Prostate gland (tissue), 2 donors: ENCODE measurements around the gene VAC14. TPM values are rescaled to one million over a fixed set of nuclear protein-coding genes. Genes with fewer than 3 reads are reported as not detected.

Experiments
- DNase-seq: peaks from one replicate; pipeline ENCODE4 v3.0.0-alpha.2; 2019; ENCODE audit warnings: low spot score
- H3K27ac ChIP-seq, 2 donors: fragments of 200-600 bp; sonication (generic); 2 replicates each; pipeline ENCODE4 v1.5.1; 2017 to 2019
- H3K27me3 ChIP-seq: fragments of 200-600 bp; sonication (generic); replicated peaks from 2 replicates; pipeline ENCODE4 v1.5.1; 2019; ENCODE audit not compliant: insufficient read depth
- H3K36me3 ChIP-seq, 2 donors: fragments of 200-600 bp; sonication (generic); 1 replicate in 1 of 2; 2 replicates in 1 of 2; pipeline versions ENCODE4 v1.5.1 to v1.8.1; 2017 to 2019
- H3K4me1 ChIP-seq: fragments of 200-600 bp; sonication (generic); replicated peaks from 2 replicates; pipeline ENCODE4 v1.5.1; 2019
- H3K4me3 ChIP-seq, 2 donors: fragments of 200-600 bp; sonication (generic); 2 replicates each; pipeline ENCODE4 v1.5.1; 2017 to 2019
- H3K9me3 ChIP-seq: fragments of 200-600 bp; sonication (generic); 2 replicates; pipeline ENCODE4 v1.5.1; 2017
- POLR2A ChIP-seq: fragments of 450-650 bp; IDR thresholded peaks from one replicate; pipeline ENCODE4 v1.6.1; 2016; ENCODE audit warnings: antibody characterized with exemption, mild to moderate bottlenecking
- POLR2AphosphoS5 ChIP-seq: sonication (generic); formaldehyde crosslinking; IDR thresholded peaks from one replicate; pipeline ENCODE4 v1.6.1; 2017; ENCODE audit warnings: antibody characterized with exemption
- WGBS: methylation state at CpG from one replicate; pipeline ENCODE4 v1.1.5; 2018; 5-methylcytosine and 5-hydroxymethylcytosine counted together
- intact Hi-C: fragments of 100-400 bp; cut with DNase I; formaldehyde crosslinking; loops from one replicate; pipeline ENCODE4 v1.14.2; 2022
- total RNA-seq, 2 donors: library from RNA; depleted of rRNA; stranded (reverse); fragments of >200 nt; gene quantifications; one replicate each; pipeline ENCODE4 v1.1.0, GENCODE V29; 2016
- TF ChIP-seq, protein P1 (sequence below), 4 experiments: fragments of 200-600 bp in 2 of 4; fragments of 450-650 bp in 2 of 4; sonication (generic) in 2 of 4; IDR thresholded peaks; 1 replicate in 3 of 4; 2 replicates in 1 of 4; pipeline ENCODE4 v1.5.1; 2016 to 2019; ENCODE audit warnings: antibody characterized with exemption in 4 of 4, mild to moderate bottlenecking in 2 of 4, moderate library complexity in 2 of 4

The VAC14 gene
- total RNA-seq, 2 donors from 2014 or later = 30.3 to 66.8 TPM

DNA sequence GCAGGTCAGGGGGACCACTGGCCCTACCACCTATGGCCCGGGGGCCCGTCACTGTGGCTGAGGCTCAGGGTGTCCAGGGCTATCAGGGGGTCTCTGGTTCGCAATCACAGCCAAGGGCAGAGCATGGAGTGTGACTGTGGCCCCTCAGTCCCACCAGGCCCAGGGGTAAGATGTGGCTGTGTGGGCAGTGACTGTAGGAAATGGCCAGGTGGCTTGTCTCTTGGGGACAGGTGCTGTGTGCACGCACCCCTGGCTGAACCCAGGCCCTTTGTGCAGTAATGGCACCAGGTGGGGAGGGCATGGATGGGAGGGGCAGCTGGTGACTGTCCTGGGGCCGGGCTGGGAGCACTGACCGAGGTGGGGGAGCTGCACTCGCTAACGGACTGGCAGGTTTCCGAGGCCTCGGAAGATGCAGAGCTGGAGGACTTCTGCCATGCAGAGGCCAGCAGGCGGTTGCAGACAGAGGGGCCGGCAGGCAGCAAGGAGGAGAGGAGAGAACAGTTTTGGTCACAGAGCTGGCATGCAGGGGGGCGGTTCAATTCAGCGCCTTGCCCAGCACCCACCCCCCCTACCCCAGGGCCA is 135.8 kb downstream of the VAC14 start:
- H3K4me1 ChIP-seq = no peaks in the 10 kb centered on the region
- no peak for DNase-seq
- H3K4me3 ChIP-seq = no peak overlapping the region
- H3K9me3 ChIP-seq = no peaks in the 10 kb centered on the region
- no peak overlapping the region for H3K27ac ChIP-seq
- H3K36me3 ChIP-seq = peaks cover 25 to 27% of the 10 kb centered on the region in 2 donors
- no peaks in the 10 kb centered on the region for H3K27me3 ChIP-seq
- TF ChIP-seq, protein P1, sequence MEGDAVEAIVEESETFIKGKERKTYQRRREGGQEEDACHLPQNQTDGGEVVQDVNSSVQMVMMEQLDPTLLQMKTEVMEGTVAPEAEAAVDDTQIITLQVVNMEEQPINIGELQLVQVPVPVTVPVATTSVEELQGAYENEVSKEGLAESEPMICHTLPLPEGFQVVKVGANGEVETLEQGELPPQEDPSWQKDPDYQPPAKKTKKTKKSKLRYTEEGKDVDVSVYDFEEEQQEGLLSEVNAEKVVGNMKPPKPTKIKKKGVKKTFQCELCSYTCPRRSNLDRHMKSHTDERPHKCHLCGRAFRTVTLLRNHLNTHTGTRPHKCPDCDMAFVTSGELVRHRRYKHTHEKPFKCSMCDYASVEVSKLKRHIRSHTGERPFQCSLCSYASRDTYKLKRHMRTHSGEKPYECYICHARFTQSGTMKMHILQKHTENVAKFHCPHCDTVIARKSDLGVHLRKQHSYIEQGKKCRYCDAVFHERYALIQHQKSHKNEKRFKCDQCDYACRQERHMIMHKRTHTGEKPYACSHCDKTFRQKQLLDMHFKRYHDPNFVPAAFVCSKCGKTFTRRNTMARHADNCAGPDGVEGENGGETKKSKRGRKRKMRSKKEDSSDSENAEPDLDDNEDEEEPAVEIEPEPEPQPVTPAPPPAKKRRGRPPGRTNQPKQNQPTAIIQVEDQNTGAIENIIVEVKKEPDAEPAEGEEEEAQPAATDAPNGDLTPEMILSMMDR (IDR thresholded peaks at IDR 0.05) = no peak
- no peak for TF ChIP-seq POLR2A
- TF ChIP-seq POLR2AphosphoS5 = no peak
- intact Hi-C loops = no loop called here
- WGBS = 81% methylated on average over 12 of the region's 14 CpGs

DNA sequence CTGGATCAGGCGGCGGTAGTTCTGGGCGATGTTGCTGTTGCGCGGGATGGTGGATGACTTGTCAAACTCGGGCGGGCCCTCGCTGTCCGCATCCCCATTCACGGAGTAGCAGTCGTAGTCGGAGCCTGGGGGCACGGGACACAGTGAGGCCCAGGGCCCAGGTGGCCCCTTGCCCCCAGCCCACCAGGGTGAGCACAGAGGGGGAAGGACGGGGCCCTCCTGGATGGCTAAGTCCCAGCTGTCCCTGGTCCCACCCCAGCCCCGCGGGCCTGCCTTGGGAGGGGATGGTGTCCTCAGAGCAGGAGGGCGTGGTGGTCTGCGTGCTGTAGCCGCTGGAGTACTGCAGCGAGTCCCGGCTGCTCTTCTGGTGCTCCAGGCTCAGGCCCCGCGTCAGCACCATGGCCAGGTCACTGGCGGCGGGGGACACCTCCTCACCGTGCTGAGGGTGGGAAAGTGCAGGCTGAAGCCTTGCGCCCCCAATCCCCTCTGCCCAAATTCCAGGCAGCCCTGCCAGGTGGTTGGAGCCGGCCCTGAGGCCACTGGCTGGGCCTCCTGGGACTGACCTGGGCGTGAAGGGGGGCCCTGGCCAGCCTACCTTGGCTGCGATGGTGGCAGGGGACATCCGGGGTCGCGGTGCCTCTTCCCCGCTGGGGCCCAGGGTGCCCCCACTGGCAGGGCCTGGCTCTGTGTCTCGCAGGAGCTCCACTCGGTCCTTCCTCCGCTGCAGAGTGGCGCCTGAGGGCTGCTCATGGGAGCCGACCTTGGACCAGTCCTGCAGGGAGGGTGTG is 136.4 kb downstream of the VAC14 start:
- no peak overlapping the region for H3K27ac ChIP-seq
- no peak for DNase-seq
- no peaks in the 10 kb centered on the region for H3K9me3 ChIP-seq
- intact Hi-C loops = no loop called here
- WGBS = 87% methylated on average over 18 of the region's 39 CpGs
- H3K36me3 ChIP-seq = peaks cover 25 to 27% of the 10 kb centered on the region in 2 donors
- H3K27me3 ChIP-seq = no peaks in the 10 kb centered on the region
- H3K4me1 ChIP-seq = no peaks in the 10 kb centered on the region
- no peak overlapping the region for H3K4me3 ChIP-seq
- TF ChIP-seq POLR2A = no peak
- no peak for TF ChIP-seq POLR2AphosphoS5
- TF ChIP-seq, protein P1 (IDR thresholded peaks at IDR 0.05) = no peak

DNA sequence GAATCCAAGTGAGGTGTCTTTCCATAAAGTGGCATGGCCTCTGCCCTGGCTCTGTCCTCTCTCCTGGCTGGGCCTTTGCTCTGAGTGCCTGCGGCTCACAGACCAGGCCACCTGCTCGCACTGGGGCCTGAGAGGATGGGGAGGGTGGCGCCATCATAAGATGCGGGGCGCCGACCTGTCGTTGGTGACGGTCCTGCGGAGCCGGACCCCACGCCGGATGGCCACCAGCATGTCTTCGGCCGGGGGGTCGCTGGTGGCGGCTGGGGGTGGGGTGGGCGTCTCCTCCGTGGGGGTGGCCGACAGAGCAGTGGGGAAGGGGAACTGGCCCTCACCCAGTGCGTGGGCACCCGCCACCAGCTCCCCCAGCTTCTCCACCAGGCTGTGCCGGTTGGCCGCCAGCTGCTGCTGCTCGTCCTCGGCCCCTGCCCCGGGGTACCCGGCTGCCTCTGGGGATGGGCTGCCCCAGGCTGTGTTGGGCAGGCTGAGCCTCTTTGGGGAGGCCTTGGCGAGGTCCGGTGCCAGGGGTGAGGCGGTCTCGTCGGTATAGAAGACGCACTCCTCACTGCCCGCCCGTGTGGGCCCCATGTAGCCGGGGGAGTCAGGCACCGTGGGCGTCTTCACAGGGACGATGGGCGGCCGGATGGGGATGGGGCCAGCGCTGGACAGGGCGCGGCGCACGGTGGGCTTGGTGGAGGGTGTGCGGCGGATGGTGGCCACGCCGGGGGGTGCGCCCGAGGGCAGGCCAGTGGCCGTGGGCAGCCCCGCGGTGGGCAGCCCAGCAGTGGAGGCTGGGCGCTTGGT is 137.2 kb downstream of the VAC14 start:
- 92% methylated on average over 53 of the region's 56 CpGs for WGBS
- no peaks in the 10 kb centered on the region for H3K9me3 ChIP-seq
- DNase-seq = no peak
- intact Hi-C loops = no loop called here
- peaks cover 25 to 27% of the 10 kb centered on the region in 2 donors for H3K36me3 ChIP-seq
- no peak overlapping the region for H3K4me3 ChIP-seq
- no peak overlapping the region for H3K27ac ChIP-seq
- H3K27me3 ChIP-seq = no peaks in the 10 kb centered on the region
- TF ChIP-seq, protein P1 (IDR thresholded peaks at IDR 0.05) = no peak
- TF ChIP-seq POLR2A (no peak), POLR2AphosphoS5 (no peak)
- no peaks in the 10 kb centered on the region for H3K4me1 ChIP-seq

DNA sequence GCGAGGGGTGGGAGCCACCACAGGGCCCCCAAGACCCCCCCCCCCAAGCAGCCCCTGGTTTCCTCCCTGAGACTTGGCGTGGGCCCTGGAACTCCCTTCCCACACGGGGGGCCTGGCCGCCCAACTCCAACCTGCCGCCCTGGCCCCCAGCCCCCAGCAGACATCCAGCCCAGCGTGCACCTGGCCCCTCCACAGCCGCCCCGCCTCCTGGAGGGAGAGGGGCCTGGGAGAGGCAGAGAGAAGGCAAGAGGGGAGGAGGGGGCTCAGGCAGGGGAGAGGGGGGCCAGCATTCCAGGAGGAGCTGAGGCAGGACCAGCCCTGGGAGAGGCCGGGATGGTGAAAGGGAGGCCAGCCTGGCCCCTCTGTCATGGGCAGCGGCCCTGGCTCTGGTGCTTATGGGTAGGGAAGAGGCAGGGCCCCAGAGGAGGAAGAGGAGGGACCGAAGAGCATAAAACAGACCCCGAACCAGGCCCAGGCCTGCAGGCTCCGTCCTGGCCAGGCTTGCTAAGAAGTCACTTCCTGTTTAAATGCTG is 137.9 kb downstream of the VAC14 start:
- intact Hi-C loops = no loop called here
- WGBS = 73% methylated on average over 12 of the region's 13 CpGs
- H3K4me3 ChIP-seq = no peak overlapping the region
- H3K27me3 ChIP-seq = no peaks in the 10 kb centered on the region
- no peak overlapping the region for H3K27ac ChIP-seq
- TF ChIP-seq POLR2A (no peak), POLR2AphosphoS5 (no peak)
- TF ChIP-seq, protein P1 (IDR thresholded peaks at IDR 0.05) = no peak
- H3K36me3 ChIP-seq = peaks cover 25 to 27% of the 10 kb centered on the region in 2 donors
- H3K9me3 ChIP-seq = no peaks in the 10 kb centered on the region
- DNase-seq = no peak
- H3K4me1 ChIP-seq = no peaks in the 10 kb centered on the region
